Memory B cell (primary cell): Measurements from ENCODE around the gene FRYL.
"Not testable (repeated sequence)": the region's sequence is repeated elsewhere in the genome, so short reads cannot be mapped to it uniquely, and the experiment has no call there.

Experiments
- ATAC-seq: fragments of 150-1000 bp; cut with Tn5 transposase; 2 replicates; pipeline ENCODE4 v1.10.0; 2021; ENCODE audit warnings: low read depth, mild to moderate bottlenecking, moderate library complexity
- DNase-seq, 2 donors: peaks; one replicate each; pipeline ENCODE4 v3.0.0; 2022; ENCODE audit warnings: low spot score in 2 of 2
- H3K27ac Mint-ChIP-seq: one replicate; pipeline ENCODE4 v1.8.0; 2022; ENCODE audit warnings: mild to moderate bottlenecking, moderate library complexity, mixed read lengths
- H3K27me3 Mint-ChIP-seq: one replicate; pipeline ENCODE4 v1.8.0; 2022; ENCODE audit warnings: mixed read lengths
- H3K36me3 Mint-ChIP-seq: one replicate; pipeline ENCODE4 v1.8.0; 2022; ENCODE audit warnings: mild to moderate bottlenecking, mixed read lengths
- H3K4me1 Mint-ChIP-seq: one replicate; pipeline ENCODE4 v1.8.0; 2022; ENCODE audit warnings: mixed read lengths
- H3K4me3 Mint-ChIP-seq: one replicate; pipeline ENCODE4 v1.8.0; 2022; ENCODE audit warnings: mild to moderate bottlenecking, moderate library complexity, mixed read lengths
- H3K9me3 Mint-ChIP-seq: one replicate; pipeline ENCODE4 v1.8.0; 2022; ENCODE audit warnings: mixed read lengths

Gene FRYL

GRCh38 chr4:48777739-48778138 lies 2.3 kb downstream of the FRYL start:
- ATAC-seq, result no peak
- Mint-ChIP-seq H3K4me3 (peak overlapping the region; percentile 30), H3K27me3 (no peaks in the 10 kb centered on the region), H3K27ac (no peak overlapping the region), H3K36me3 (no peaks in the 10 kb centered on the region), H3K9me3 (no peaks in the 10 kb centered on the region), H3K4me1 (peaks cover 27% of the 10 kb centered on the region)
- DNase-seq, result no peak

GRCh38 chr4:48774760-48775710 lies 5.0 kb downstream of the FRYL start:
- no peaks in the 10 kb centered on the region for H3K27me3 Mint-ChIP-seq
- no peak overlapping the region for H3K27ac Mint-ChIP-seq
- peaks cover 31% of the 10 kb centered on the region for H3K4me1 Mint-ChIP-seq
- no peak overlapping the region for H3K4me3 Mint-ChIP-seq
- ATAC-seq (no peak), DNase-seq (no peak)
- no peaks in the 10 kb centered on the region for H3K36me3 Mint-ChIP-seq
- H3K9me3 Mint-ChIP-seq, result no peaks in the 10 kb centered on the region

GRCh38 chr4:48772556-48772955 lies 7.5 kb downstream of the FRYL start:
- Mint-ChIP-seq H3K4me1 (peaks cover 29% of the 10 kb centered on the region), H3K4me3 (no peak overlapping the region), H3K27ac (no peak overlapping the region), H3K9me3 (no peaks in the 10 kb centered on the region), H3K36me3 (no peaks in the 10 kb centered on the region), H3K27me3 (no peaks in the 10 kb centered on the region)
- DNase-seq (no peak), ATAC-seq (no peak)

- no peak overlapping the region for H3K4me3 Mint-ChIP-seq
- no peaks in the 10 kb centered on the region for H3K9me3 Mint-ChIP-seq
- no peaks in the 10 kb centered on the region for H3K36me3 Mint-ChIP-seq
- H3K27me3 Mint-ChIP-seq, result no peaks in the 10 kb centered on the region
- peaks cover 34% of the 10 kb centered on the region for H3K4me1 Mint-ChIP-seq
- H3K27ac Mint-ChIP-seq, result no peak overlapping the region
- no peak for ATAC-seq
- no peak for DNase-seq
Observed at GRCh38 chr4:48767055-48767929, 12.8 kb downstream of the FRYL start.

GRCh38 chr4:48766131-48766792 lies 13.8 kb downstream of the FRYL start:
- H3K9me3 Mint-ChIP-seq, result no peaks in the 10 kb centered on the region
- no peak overlapping the region for H3K27ac Mint-ChIP-seq
- DNase-seq, result no peak
- H3K36me3 Mint-ChIP-seq, result no peaks in the 10 kb centered on the region
- peaks cover 31% of the 10 kb centered on the region for H3K4me1 Mint-ChIP-seq
- H3K27me3 Mint-ChIP-seq, result no peaks in the 10 kb centered on the region
- ATAC-seq, result peak; percentile 73
- peak overlapping the region; percentile 12 for H3K4me3 Mint-ChIP-seq

GRCh38 chr4:48762408-48762807 lies 17.7 kb downstream of the FRYL start:
- Mint-ChIP-seq H3K4me1 (peaks cover 28% of the 10 kb centered on the region), H3K27me3 (no peaks in the 10 kb centered on the region), H3K9me3 (peaks cover 2% of the 10 kb centered on the region), H3K4me3 (no peak overlapping the region), H3K27ac (no peak overlapping the region), H3K36me3 (peaks cover 6% of the 10 kb centered on the region)
- ATAC-seq (no peak), DNase-seq (no peak)

GRCh38 chr4:48761286-48761685 lies 18.8 kb downstream of the FRYL start:
- Mint-ChIP-seq H3K27me3 (no peaks in the 10 kb centered on the region), H3K4me3 (no peak overlapping the region), H3K9me3 (peaks cover 2% of the 10 kb centered on the region), H3K4me1 (peaks cover 25% of the 10 kb centered on the region), H3K36me3 (peaks cover 7% of the 10 kb centered on the region), H3K27ac (no peak overlapping the region)
- no peak for DNase-seq
- no peak for ATAC-seq

GRCh38 chr4:48758703-48759102 lies 21.4 kb downstream of the FRYL start:
- H3K27ac Mint-ChIP-seq, DNase-seq, ATAC-seq, H3K9me3 Mint-ChIP-seq, H3K27me3 Mint-ChIP-seq, H3K4me3 Mint-ChIP-seq: not testable (repeated sequence)
- peaks cover 14% of the 10 kb centered on the region for H3K36me3 Mint-ChIP-seq
- peaks cover 23% of the 10 kb centered on the region for H3K4me1 Mint-ChIP-seq

- ATAC-seq (no peak), DNase-seq (no peak)
- H3K36me3 Mint-ChIP-seq, result peaks cover 14% of the 10 kb centered on the region
- no peak overlapping the region for H3K27ac Mint-ChIP-seq
- H3K4me3 Mint-ChIP-seq, result no peak overlapping the region
- H3K9me3 Mint-ChIP-seq, result peaks cover 2% of the 10 kb centered on the region
- peaks cover 32% of the 10 kb centered on the region for H3K4me1 Mint-ChIP-seq
- no peaks in the 10 kb centered on the region for H3K27me3 Mint-ChIP-seq
Observed at GRCh38 chr4:48756689-48757220, 23.3 kb downstream of the FRYL start.

- ATAC-seq, result no peak
- H3K36me3 Mint-ChIP-seq, result peaks cover 14% of the 10 kb centered on the region
- no peak for DNase-seq
- no peak overlapping the region for H3K4me3 Mint-ChIP-seq
- peaks cover 2% of the 10 kb centered on the region for H3K9me3 Mint-ChIP-seq
- H3K27me3 Mint-ChIP-seq, result no peaks in the 10 kb centered on the region
- peaks cover 40% of the 10 kb centered on the region for H3K4me1 Mint-ChIP-seq
- H3K27ac Mint-ChIP-seq, result no peak overlapping the region
Observed at GRCh38 chr4:48755281-48755680, 24.8 kb downstream of the FRYL start.

- Mint-ChIP-seq H3K4me1 (peaks cover 43% of the 10 kb centered on the region), H3K27me3 (no peaks in the 10 kb centered on the region), H3K9me3 (no peaks in the 10 kb centered on the region), H3K36me3 (peaks cover 15% of the 10 kb centered on the region), H3K27ac (peak overlapping the region; percentile 52), H3K4me3 (no peak overlapping the region)
- no peak for DNase-seq
- ATAC-seq, result no peak
Observed at GRCh38 chr4:48753159-48753558, 26.9 kb downstream of the FRYL start.

- peak overlapping the region; percentile 52 for H3K27ac Mint-ChIP-seq
- H3K4me3 Mint-ChIP-seq, result no peak overlapping the region
- peaks cover 15% of the 10 kb centered on the region for H3K36me3 Mint-ChIP-seq
- no peaks in the 10 kb centered on the region for H3K27me3 Mint-ChIP-seq
- no peak for ATAC-seq
- no peaks in the 10 kb centered on the region for H3K9me3 Mint-ChIP-seq
- no peak for DNase-seq
- H3K4me1 Mint-ChIP-seq, result peaks cover 43% of the 10 kb centered on the region
Observed at GRCh38 chr4:48752726-48753125, 27.4 kb downstream of the FRYL start.

GRCh38 chr4:48752246-48752645 lies 27.8 kb downstream of the FRYL start:
- DNase-seq, result no peak
- peaks cover 15% of the 10 kb centered on the region for H3K36me3 Mint-ChIP-seq

More at GRCh38 chr4:48752246-48752645, 27.8 kb downstream of the FRYL start:
- peak overlapping the region; percentile 52 for H3K27ac Mint-ChIP-seq
- ATAC-seq, result no peak
- H3K4me1 Mint-ChIP-seq, result peaks cover 43% of the 10 kb centered on the region
- no peaks in the 10 kb centered on the region for H3K9me3 Mint-ChIP-seq
- no peaks in the 10 kb centered on the region for H3K27me3 Mint-ChIP-seq
- no peak overlapping the region for H3K4me3 Mint-ChIP-seq
